B cell (primary cell): ENCODE measurements around the gene PMF1.

Experiments
- EZH2 ChIP-seq: IDR thresholded peaks from 2 replicates; pipeline ENCODE4 v1.6.1; 2012; ENCODE audit warnings: borderline replicate concordance, low read depth, mild to moderate bottlenecking, moderate library complexity, low read length; ENCODE audit not compliant: insufficient read depth, poor library complexity, severe bottlenecking
- TF ChIP-seq, protein P1 (sequence below): fragments of 200-600 bp; IDR thresholded peaks from one replicate; pipeline ENCODE4 v1.8.0; 2022; ENCODE audit warnings: antibody characterized with exemption, mild to moderate bottlenecking

- no peak for TF ChIP-seq EZH2
- TF ChIP-seq, protein P1, sequence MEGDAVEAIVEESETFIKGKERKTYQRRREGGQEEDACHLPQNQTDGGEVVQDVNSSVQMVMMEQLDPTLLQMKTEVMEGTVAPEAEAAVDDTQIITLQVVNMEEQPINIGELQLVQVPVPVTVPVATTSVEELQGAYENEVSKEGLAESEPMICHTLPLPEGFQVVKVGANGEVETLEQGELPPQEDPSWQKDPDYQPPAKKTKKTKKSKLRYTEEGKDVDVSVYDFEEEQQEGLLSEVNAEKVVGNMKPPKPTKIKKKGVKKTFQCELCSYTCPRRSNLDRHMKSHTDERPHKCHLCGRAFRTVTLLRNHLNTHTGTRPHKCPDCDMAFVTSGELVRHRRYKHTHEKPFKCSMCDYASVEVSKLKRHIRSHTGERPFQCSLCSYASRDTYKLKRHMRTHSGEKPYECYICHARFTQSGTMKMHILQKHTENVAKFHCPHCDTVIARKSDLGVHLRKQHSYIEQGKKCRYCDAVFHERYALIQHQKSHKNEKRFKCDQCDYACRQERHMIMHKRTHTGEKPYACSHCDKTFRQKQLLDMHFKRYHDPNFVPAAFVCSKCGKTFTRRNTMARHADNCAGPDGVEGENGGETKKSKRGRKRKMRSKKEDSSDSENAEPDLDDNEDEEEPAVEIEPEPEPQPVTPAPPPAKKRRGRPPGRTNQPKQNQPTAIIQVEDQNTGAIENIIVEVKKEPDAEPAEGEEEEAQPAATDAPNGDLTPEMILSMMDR: no peak
Measured at GRCh38 chr1:156247460-156248322, 34.9 kb downstream of the PMF1 start, which contains the start of gene PAQR6.
